ENCODE data around the gene COL21A1.

Gene COL21A1

GRCh38 chr6:56062836-56063235 is 184.5 kb downstream of the COL21A1 start:
- H3K27ac ChIP-seq, result no peak overlapping the region
- no peak for TF ChIP-seq CTCF (IDR thresholded peaks at IDR 0.05)
- no peak for TF ChIP-seq ZFX (IDR thresholded peaks at IDR 0.05; ENCODE audit: borderline replicate concordance)

GRCh38 chr6:56058636-56059035 is 188.7 kb downstream of the COL21A1 start:
- TF ChIP-seq CTCF (IDR thresholded peaks at IDR 0.05), result no peak
- no peak for TF ChIP-seq ZFX (IDR thresholded peaks at IDR 0.05; ENCODE audit: borderline replicate concordance)
- H3K27ac ChIP-seq, result no peak overlapping the region

- no peak for TF ChIP-seq CTCF (IDR thresholded peaks at IDR 0.05)
- TF ChIP-seq ZFX (IDR thresholded peaks at IDR 0.05; ENCODE audit: borderline replicate concordance), result no peak
- no peak overlapping the region for H3K27ac ChIP-seq
These were observed 192.2 kb downstream of the COL21A1 start for GRCh38 chr6:56055081-56055704.

GRCh38 chr6:56051202-56051598 is 196.2 kb downstream of the COL21A1 start:
- no peak for TF ChIP-seq CTCF (IDR thresholded peaks at IDR 0.05)
- TF ChIP-seq ZFX (IDR thresholded peaks at IDR 0.05; ENCODE audit: borderline replicate concordance), result no peak
- H3K27ac ChIP-seq, result no peak overlapping the region

- no peak overlapping the region for H3K27ac ChIP-seq
- TF ChIP-seq CTCF (IDR thresholded peaks at IDR 0.05) (no peak), ZFX (IDR thresholded peaks at IDR 0.05; ENCODE audit: borderline replicate concordance) (no peak)
These were observed 196.7 kb downstream of the COL21A1 start for GRCh38 chr6:56050530-56051201.

- TF ChIP-seq ZFX (IDR thresholded peaks at IDR 0.05; ENCODE audit: borderline replicate concordance) (no peak), CTCF (IDR thresholded peaks at IDR 0.05) (no peak)
- H3K27ac ChIP-seq, result no peak overlapping the region
These were observed 198.8 kb downstream of the COL21A1 start for GRCh38 chr6:56048601-56049000.

GRCh38 chr6:56047931-56048540 is 199.3 kb downstream of the COL21A1 start:
- no peak overlapping the region for H3K27ac ChIP-seq
- TF ChIP-seq ZFX (IDR thresholded peaks at IDR 0.05; ENCODE audit: borderline replicate concordance) (no peak), CTCF (IDR thresholded peaks at IDR 0.05) (no peak)

Measured in 22Rv1 (cell line).